Measurements from ENCODE around the gene SLIT3.
"Not testable (repeated sequence)": the region's sequence is repeated elsewhere in the genome, so short reads cannot be mapped to it uniquely, and the experiment has no call there.

Gene SLIT3

GRCh38 chr5:169142264-169142970, 158.5 kb downstream of the SLIT3 start:
- no peak for DNase-seq (ENCODE audit: low read depth)

- not testable (repeated sequence) for DNase-seq (ENCODE audit: low read depth)
Measured at GRCh38 chr5:169140215-169140614, 160.7 kb downstream of the SLIT3 start.

- no peak for DNase-seq (ENCODE audit: low read depth)
Measured at GRCh38 chr5:169139480-169140050, 161.4 kb downstream of the SLIT3 start.

- no peak for DNase-seq (ENCODE audit: low read depth)
Measured at GRCh38 chr5:169133531-169133930, 167.4 kb downstream of the SLIT3 start.

GRCh38 chr5:169132302-169132660, 168.7 kb downstream of the SLIT3 start:
- no peak for DNase-seq (ENCODE audit: low read depth)

GRCh38 chr5:169131616-169132301, 169.2 kb downstream of the SLIT3 start:
- no peak for DNase-seq (ENCODE audit: low read depth)

- DNase-seq (ENCODE audit: low read depth): no peak
Measured at GRCh38 chr5:169128679-169129078, 172.3 kb downstream of the SLIT3 start.

- DNase-seq (ENCODE audit: low read depth): no peak
Measured at GRCh38 chr5:169127431-169127830, 173.5 kb downstream of the SLIT3 start.

- DNase-seq (ENCODE audit: low read depth): no peak
Measured at GRCh38 chr5:169126481-169127021, 174.4 kb downstream of the SLIT3 start.

GRCh38 chr5:169125571-169125970, 175.4 kb downstream of the SLIT3 start:
- no peak for DNase-seq (ENCODE audit: low read depth)

- DNase-seq (ENCODE audit: low read depth): no peak
Measured at GRCh38 chr5:169122951-169123350, 178.0 kb downstream of the SLIT3 start.

- no peak for DNase-seq (ENCODE audit: low read depth)
Measured at GRCh38 chr5:169121630-169122420, 179.1 kb downstream of the SLIT3 start.

- no peak for DNase-seq (ENCODE audit: low read depth)
Measured at GRCh38 chr5:169119288-169120048, 181.5 kb downstream of the SLIT3 start.

GRCh38 chr5:169116961-169117461, 183.9 kb downstream of the SLIT3 start:
- DNase-seq (ENCODE audit: low read depth): no peak

GRCh38 chr5:169115461-169116124, 185.3 kb downstream of the SLIT3 start:
- DNase-seq (ENCODE audit: low read depth): no peak

GRCh38 chr5:169114466-169115065, 186.4 kb downstream of the SLIT3 start:
- no peak for DNase-seq (ENCODE audit: low read depth)

GRCh38 chr5:169112016-169112415, 188.9 kb downstream of the SLIT3 start:
- DNase-seq (ENCODE audit: low read depth): no peak

- DNase-seq (ENCODE audit: low read depth): no peak
Measured at GRCh38 chr5:169106911-169107706, 193.8 kb downstream of the SLIT3 start.

GRCh38 chr5:169105582-169105981, 195.4 kb downstream of the SLIT3 start:
- DNase-seq (ENCODE audit: low read depth): not testable (repeated sequence)
